Measurements from ENCODE around the gene SAMD11. TPM values are rescaled to one million over a fixed set of nuclear protein-coding genes. Genes with fewer than 3 reads are reported as not detected.

SAMD11 gene
- total and polyA plus RNA-seq, 2 of the 13 experiments (the other 11 are each of a cell fraction or from before 2014, with no cell fraction given): 0.11 TPM; not detected in 1

GRCh38 chr1:940107-941014, 16.6 kb downstream of the SAMD11 start (continued):
- peak; percentile 41; the same call in 1 of the 2 replicates for TF ChIP-seq PATZ1 (CRISPR knock-in tag; IDR thresholded peaks at IDR 0.05)
- TF ChIP-seq ZFP36L2 (CRISPR knock-in tag; IDR thresholded peaks at IDR 0.05): no peak
- no peak for TF ChIP-seq PAF1 (CRISPR knock-in tag; IDR thresholded peaks at IDR 0.05)
- TF ChIP-seq SP2 (CRISPR knock-in tag; IDR thresholded peaks at IDR 0.05): no peak
- no peak for TF ChIP-seq SAFB2 (CRISPR knock-in tag; IDR thresholded peaks at IDR 0.05; ENCODE audit: borderline replicate concordance, low read depth)
- TF ChIP-seq FOXK2 (IDR thresholded peaks at IDR 0.05): no peak
- TF ChIP-seq JUN (CRISPR knock-in tag; IDR thresholded peaks at IDR 0.05): no peak
- TF ChIP-seq MNT (IDR thresholded peaks at IDR 0.05): no peak
- TF ChIP-seq LRRFIP1 (CRISPR knock-in tag; conservative IDR thresholded peaks at IDR 0.05): no peak
- TF ChIP-seq GABPB1 (CRISPR knock-in tag; IDR thresholded peaks at IDR 0.05): peak; percentile 8; the same call in 1 of the 2 replicates
- no peak for TF ChIP-seq ZNF512B (CRISPR knock-in tag; IDR thresholded peaks at IDR 0.05; ENCODE audit: borderline replicate concordance)
- no peak for TF ChIP-seq ZNF263 (CRISPR knock-in tag; IDR thresholded peaks at IDR 0.05)
- TF ChIP-seq CSRNP1 (CRISPR knock-in tag; IDR thresholded peaks at IDR 0.05): 0 out of 2 replicates have a peak, but pooled peaks have one; percentile 37
- no peak for TF ChIP-seq FOXA1 (IDR thresholded peaks at IDR 0.05)
- no peak for TF ChIP-seq FOXA1 (CRISPR knock-in tag; IDR thresholded peaks at IDR 0.05)
- no peak for TF ChIP-seq ZNF234 (CRISPR knock-in tag; conservative IDR thresholded peaks at IDR 0.05)
- TF ChIP-seq PBX2 (CRISPR knock-in tag; IDR thresholded peaks at IDR 0.05): 0 out of 2 replicates have a peak, but pooled peaks have one; percentile 61

Data from HepG2 (cell line).